ENCODE data around the gene SLC39A1. TPM values are rescaled to one million over a fixed set of nuclear protein-coding genes. Genes with fewer than 3 reads are reported as not detected.

The SLC39A1 gene
- total RNA-seq, 1 experiment from 2014 or later, result 192 TPM

GRCh38 chr1:153946622-153947241, 16.6 kb downstream of the SLC39A1 start, which contains the start of gene DENND4B:
TSS of gene DENND4B (minus strand) at chr1:153946718. CDS start at chr1:153944374, 2,344 bp downstream.
- peak; percentile 70 for DNase-seq (ENCODE audit: low spot score)

GRCh38 chr1:153945795-153946621, 17.3 kb downstream of the SLC39A1 start:
- peak; percentile 60 for DNase-seq (ENCODE audit: low spot score)

- DNase-seq (ENCODE audit: low spot score), result no peak
Observed at GRCh38 chr1:153945131-153945794, 18.1 kb downstream of the SLC39A1 start.

GRCh38 chr1:153944827-153945117, 18.6 kb downstream of the SLC39A1 start:
- no peak for DNase-seq (ENCODE audit: low spot score)

GRCh38 chr1:153944005-153944826, 19.1 kb downstream of the SLC39A1 start:
- DNase-seq (ENCODE audit: low spot score), result no peak

GRCh38 chr1:153942766-153943549, 20.4 kb downstream of the SLC39A1 start:
- no peak for DNase-seq (ENCODE audit: low spot score)

- no peak for DNase-seq (ENCODE audit: low spot score)
Observed at GRCh38 chr1:153941826-153942725, 21.3 kb downstream of the SLC39A1 start.

GRCh38 chr1:153940756-153941155, 22.6 kb downstream of the SLC39A1 start:
- no peak for DNase-seq (ENCODE audit: low spot score)

- no peak for DNase-seq (ENCODE audit: low spot score)
Observed at GRCh38 chr1:153939476-153939875, 23.9 kb downstream of the SLC39A1 start.

GRCh38 chr1:153938996-153939395, 24.3 kb downstream of the SLC39A1 start:
- DNase-seq (ENCODE audit: low spot score), result no peak

GRCh38 chr1:153937331-153937730, 26.0 kb downstream of the SLC39A1 start:
- no peak for DNase-seq (ENCODE audit: low spot score)

GRCh38 chr1:153936011-153936802, 27.1 kb downstream of the SLC39A1 start:
- DNase-seq (ENCODE audit: low spot score), result no peak

GRCh38 chr1:153934746-153935145, 28.6 kb downstream of the SLC39A1 start:
- no peak for DNase-seq (ENCODE audit: low spot score)

GRCh38 chr1:153933955-153934354, 29.4 kb downstream of the SLC39A1 start:
- DNase-seq (ENCODE audit: low spot score), result no peak

GRCh38 chr1:153933430-153933829, 29.9 kb downstream of the SLC39A1 start:
- DNase-seq (ENCODE audit: low spot score), result no peak

- no peak for DNase-seq (ENCODE audit: low spot score)
Observed at GRCh38 chr1:153932156-153933131, 30.9 kb downstream of the SLC39A1 start.

GRCh38 chr1:153929981-153930948, 33.1 kb downstream of the SLC39A1 start:
- DNase-seq (ENCODE audit: low spot score), result no peak
